SKM-1 (cell line): ENCODE measurements around the gene PTPRJ.

Source experiments
- DNase-seq: peaks from one replicate; lab custom pipeline; 2025; ENCODE audit not compliant: unreplicated experiment; lab: John Stamatoyannopoulos, UW

PTPRJ gene

GRCh38 chr11:48058788-48059187 lies 78.4 kb downstream of the PTPRJ start:
- DNase-seq = no peak

- DNase-seq = no peak
Measured at GRCh38 chr11:48062649-48063048, 82.3 kb downstream of the PTPRJ start.

- DNase-seq = no peak
Measured at GRCh38 chr11:48063424-48063978, 83.1 kb downstream of the PTPRJ start.

- DNase-seq = no peak
Measured at GRCh38 chr11:48064306-48064705, 83.9 kb downstream of the PTPRJ start.

- peak; percentile 42 for DNase-seq
Measured at GRCh38 chr11:48066881-48067800, 86.8 kb downstream of the PTPRJ start.

- no peak for DNase-seq
Measured at GRCh38 chr11:48073031-48073861, 92.9 kb downstream of the PTPRJ start.

- no peak for DNase-seq
Measured at GRCh38 chr11:48074425-48075181, 94.2 kb downstream of the PTPRJ start.

- DNase-seq = no peak
Measured at GRCh38 chr11:48075637-48076036, 95.3 kb downstream of the PTPRJ start.

GRCh38 chr11:48077251-48077650 lies 96.9 kb downstream of the PTPRJ start:
- no peak for DNase-seq

- no peak for DNase-seq
Measured at GRCh38 chr11:48078689-48079088, 98.3 kb downstream of the PTPRJ start.

- no peak for DNase-seq
Measured at GRCh38 chr11:48079596-48079995, 99.2 kb downstream of the PTPRJ start.

GRCh38 chr11:48080301-48080861 lies 100.0 kb downstream of the PTPRJ start:
- DNase-seq = no peak

- no peak for DNase-seq
Measured at GRCh38 chr11:48081151-48082010, 101.0 kb downstream of the PTPRJ start.

- DNase-seq = no peak
Measured at GRCh38 chr11:48082771-48083170, 102.4 kb downstream of the PTPRJ start.

- no peak for DNase-seq
Measured at GRCh38 chr11:48083421-48083820, 103.1 kb downstream of the PTPRJ start.

GRCh38 chr11:48085688-48086087 lies 105.3 kb downstream of the PTPRJ start:
- DNase-seq = no peak

- no peak for DNase-seq
Measured at GRCh38 chr11:48087422-48087821, 107.1 kb downstream of the PTPRJ start.

GRCh38 chr11:48087974-48088681 lies 107.8 kb downstream of the PTPRJ start:
- DNase-seq = no peak

- no peak for DNase-seq
Measured at GRCh38 chr11:48088682-48089050, 108.3 kb downstream of the PTPRJ start.
